Immature natural killer cell (primary cell): ENCODE measurements around the gene SMIM13. TPM values are rescaled to one million over a fixed set of nuclear protein-coding genes. Genes with fewer than 3 reads are reported as not detected.
A peak's percentile ranks its signal among the peaks of the same experiment; 100 is the strongest.

Experiments used
- DNase-seq, 3 donors: peaks; one replicate each; pipeline ENCODE4 v3.0.0; 2022; ENCODE audit warnings: mixed read lengths in 1 of 3
- H3K27ac Mint-ChIP-seq, 6 donors: one replicate each; pipeline ENCODE4 v1.8.0; 2020; ENCODE audit warnings: mixed read lengths in 6 of 6, mild to moderate bottlenecking in 5 of 6, inconsistent platforms in 4 of 6, moderate library complexity in 3 of 6
- H3K27me3 Mint-ChIP-seq, 3 donors: one replicate each; pipeline ENCODE4 v1.8.0; 2020 to 2021; ENCODE audit warnings: low read depth in 3 of 3, mild to moderate bottlenecking in 3 of 3, mixed read lengths in 3 of 3, moderate library complexity in 3 of 3, inconsistent platforms in 1 of 3
- H3K36me3 Mint-ChIP-seq, 3 donors: one replicate each; pipeline ENCODE4 v1.8.0; 2020; ENCODE audit warnings: mixed read lengths in 3 of 3, inconsistent platforms in 2 of 3, mild to moderate bottlenecking in 2 of 3
- H3K4me1 Mint-ChIP-seq, 2 donors: one replicate each; pipeline ENCODE4 v1.8.0; 2020; ENCODE audit warnings: inconsistent platforms in 2 of 2, mild to moderate bottlenecking in 2 of 2, mixed read lengths in 2 of 2, moderate library complexity in 1 of 2
- H3K4me3 Mint-ChIP-seq, 5 donors: one replicate each; pipeline ENCODE4 v1.8.0; 2020; ENCODE audit warnings: mild to moderate bottlenecking in 5 of 5, mixed read lengths in 5 of 5, inconsistent platforms in 3 of 5, moderate library complexity in 3 of 5
- H3K9me3 Mint-ChIP-seq, 6 donors: one replicate each; pipeline ENCODE4 v1.8.0; 2020; ENCODE audit warnings: mild to moderate bottlenecking in 6 of 6, mixed read lengths in 6 of 6, inconsistent platforms in 4 of 6, moderate library complexity in 3 of 6
- polyA plus RNA-seq, 3 donors: library from polyadenylated mRNA; unstranded; fragments of 300-500 nt; fragmentation: Illumina TruSeq; gene quantifications; one replicate each; pipeline ENCODE4 v1.2.3, GENCODE V29; 2021

SMIM13 gene
- polyA plus RNA-seq, 3 donors from 2014 or later, result 2.7 to 4.6 (median 4.0) TPM

- Mint-ChIP-seq H3K27ac (peak overlapping the region; percentile 89 to 98 (median 96)), H3K4me3 (peak overlapping the region; percentile 92 to 98 (median 97)), H3K9me3 (no peaks in the 10 kb centered on the region), H3K27me3 (peaks cover 9 to 10% (median 10%) of the 10 kb centered on the region in 3 donors), H3K4me1 (peaks cover 27 to 34% of the 10 kb centered on the region in 2 donors), H3K36me3 (no peaks in the 10 kb centered on the region)
- DNase-seq, result no peak
Observed at GRCh38 chr6:11092668-11093375, 812 bp upstream of the SMIM13 start.

- peaks cover 28 to 34% of the 10 kb centered on the region in 2 donors for H3K4me1 Mint-ChIP-seq
- no peaks in the 10 kb centered on the region for H3K36me3 Mint-ChIP-seq
- H3K27ac Mint-ChIP-seq, result peak overlapping the region; percentile 89 to 98 (median 96)
- no peaks in the 10 kb centered on the region for H3K9me3 Mint-ChIP-seq
- DNase-seq, result no peak
- peak overlapping the region; percentile 92 to 98 (median 97) for H3K4me3 Mint-ChIP-seq
- H3K27me3 Mint-ChIP-seq, result peaks cover 6 to 10% (median 10%) of the 10 kb centered on the region in 3 donors
Observed at GRCh38 chr6:11093376-11093625, 333 bp upstream of the SMIM13 start.

DNA sequence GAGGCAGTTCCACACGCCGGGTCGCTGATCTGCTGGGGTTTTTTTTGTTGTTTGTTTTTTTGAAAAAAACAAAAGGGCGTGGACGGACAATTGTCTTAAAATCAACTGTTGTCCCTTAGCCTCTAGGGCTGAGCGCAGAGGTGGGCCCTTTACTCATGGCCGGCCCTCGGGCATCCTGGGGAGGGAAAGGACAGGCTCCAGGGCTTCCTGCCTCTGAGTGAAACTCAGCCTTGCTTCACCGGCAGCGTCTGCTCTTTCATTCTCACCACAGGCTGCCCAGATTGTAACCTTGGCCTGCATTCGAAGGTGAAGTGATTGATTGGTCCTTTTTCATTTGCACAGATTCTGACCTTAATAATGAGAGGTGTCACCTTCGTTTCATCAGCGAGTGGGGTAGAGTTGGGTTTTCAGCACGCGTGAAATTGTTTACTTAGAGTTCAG is 797 bp downstream of the SMIM13 start:
- Mint-ChIP-seq H3K36me3 (peaks cover 0 to under 1% (median 0%) of the 10 kb centered on the region in 3 donors), H3K4me3 (peak overlapping the region; percentile 93 to 98 (median 94)), H3K27ac (peak overlapping the region; percentile 89 to 97 (median 92)), H3K27me3 (peaks cover 5 to 10% (median 6%) of the 10 kb centered on the region in 3 donors), H3K9me3 (no peaks in the 10 kb centered on the region), H3K4me1 (peaks cover 28 to 34% of the 10 kb centered on the region in 2 donors)
- DNase-seq, result no peak

DNA sequence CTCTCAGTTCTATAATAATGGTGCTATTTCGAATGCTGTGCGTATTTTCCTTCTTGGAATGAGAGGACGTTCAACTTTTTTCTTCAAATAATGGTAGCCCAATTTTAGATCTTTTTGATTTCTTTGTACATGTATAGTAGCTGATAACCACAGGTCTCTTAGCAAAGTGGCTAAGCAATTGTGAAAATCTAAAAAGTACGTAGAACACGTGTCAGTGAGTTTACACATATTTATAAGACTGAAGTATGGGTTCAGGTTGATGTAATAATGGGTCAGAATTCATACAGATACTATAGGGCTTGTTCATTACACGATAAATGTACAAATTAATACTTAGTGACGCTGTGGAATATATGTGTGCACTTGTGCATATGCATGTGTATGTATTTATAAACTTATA is 1.3 kb downstream of the SMIM13 start:
- peak overlapping the region; percentile 93 to 98 (median 94) for H3K4me3 Mint-ChIP-seq
- H3K27ac Mint-ChIP-seq, result peak overlapping the region; percentile 89 to 97 (median 92)
- no peak for DNase-seq
- peaks cover 5 to 10% (median 6%) of the 10 kb centered on the region in 3 donors for H3K27me3 Mint-ChIP-seq
- H3K4me1 Mint-ChIP-seq, result peaks cover 28 to 34% of the 10 kb centered on the region in 2 donors
- H3K9me3 Mint-ChIP-seq, result no peaks in the 10 kb centered on the region
- H3K36me3 Mint-ChIP-seq, result peaks cover 0 to 5% (median 0%) of the 10 kb centered on the region in 3 donors

GRCh38 chr6:11096109-11096508 is 2.5 kb downstream of the SMIM13 start:
- Mint-ChIP-seq H3K27me3 (peaks cover 3 to 10% (median 4%) of the 10 kb centered on the region in 3 donors), H3K36me3 (peaks cover 0 to 15% (median 0%) of the 10 kb centered on the region in 3 donors), H3K4me3 (no peak overlapping the region), H3K4me1 (peaks cover 28 to 42% of the 10 kb centered on the region in 2 donors), H3K27ac (peak overlapping the region in 1 of 6 donors; percentile 42), H3K9me3 (no peaks in the 10 kb centered on the region)
- DNase-seq, result no peak

DNA sequence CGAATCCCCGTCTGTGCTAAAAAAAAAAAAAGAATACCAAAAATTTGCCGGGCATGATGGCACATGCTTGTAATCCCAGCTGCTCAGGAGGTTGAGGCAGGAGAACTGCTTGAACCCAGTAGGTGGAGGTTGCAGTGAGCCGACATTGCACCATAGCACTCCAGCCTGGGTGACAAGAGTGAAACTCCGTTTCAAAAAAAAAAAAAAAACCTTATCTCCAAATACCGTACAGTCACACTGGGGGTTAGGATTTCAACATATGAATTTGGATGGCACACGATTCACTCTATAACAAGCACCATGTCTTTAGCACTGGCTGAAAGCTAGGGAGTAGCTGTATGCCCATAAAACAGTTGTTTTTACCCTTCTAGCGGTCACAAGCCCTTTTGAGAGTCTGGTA is 3.8 kb downstream of the SMIM13 start:
- DNase-seq, result no peak
- Mint-ChIP-seq H3K9me3 (no peaks in the 10 kb centered on the region), H3K4me3 (no peak overlapping the region), H3K36me3 (peaks cover 0 to 17% (median 0%) of the 10 kb centered on the region in 3 donors), H3K27ac (no peak overlapping the region), H3K27me3 (peaks cover 3 to 10% (median 3%) of the 10 kb centered on the region in 3 donors), H3K4me1 (peaks cover 30 to 44% of the 10 kb centered on the region in 2 donors)

DNA sequence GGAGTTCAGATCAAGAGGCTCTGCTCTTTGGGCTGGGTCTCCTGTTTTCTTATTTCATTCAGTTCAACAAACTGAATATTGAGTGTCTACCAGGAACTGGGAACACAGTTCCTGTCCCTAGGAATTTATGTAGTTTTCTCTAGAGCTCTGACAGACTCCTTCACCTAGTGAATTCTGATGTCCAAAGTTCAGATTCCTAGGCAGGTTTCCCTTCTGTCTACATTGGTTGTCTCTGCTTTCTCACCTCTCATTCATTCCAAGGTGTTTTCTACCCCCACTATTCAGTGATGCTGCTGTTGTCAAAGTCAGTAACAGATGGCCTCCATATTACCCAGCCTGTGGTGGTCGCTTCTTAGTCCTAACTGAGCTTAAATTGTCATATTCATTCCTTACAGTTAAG is 4.4 kb downstream of the SMIM13 start:
- DNase-seq, result no peak
- no peak overlapping the region for H3K4me3 Mint-ChIP-seq
- H3K27me3 Mint-ChIP-seq, result peaks cover 3 to 9% (median 3%) of the 10 kb centered on the region in 3 donors
- no peaks in the 10 kb centered on the region for H3K9me3 Mint-ChIP-seq
- peaks cover 0 to 17% (median 0%) of the 10 kb centered on the region in 3 donors for H3K36me3 Mint-ChIP-seq
- H3K4me1 Mint-ChIP-seq, result peaks cover 26 to 44% of the 10 kb centered on the region in 2 donors
- no peak overlapping the region for H3K27ac Mint-ChIP-seq

- DNase-seq, result no peak
Observed at GRCh38 chr6:11101417-11101816, 7.8 kb downstream of the SMIM13 start.

GRCh38 chr6:11103065-11103464 is 9.4 kb downstream of the SMIM13 start:
- Mint-ChIP-seq H3K27ac (no peak overlapping the region), H3K27me3 (peaks cover 0 to 1% (median 0%) of the 10 kb centered on the region in 3 donors), H3K36me3 (peaks cover 0 to 20% (median 0%) of the 10 kb centered on the region in 3 donors), H3K4me1 (peaks cover 2 to 54% of the 10 kb centered on the region in 2 donors), H3K9me3 (no peaks in the 10 kb centered on the region), H3K4me3 (no peak overlapping the region)
- no peak for DNase-seq

More at GRCh38 chr6:11101417-11101816, 7.8 kb downstream of the SMIM13 start:
- Mint-ChIP-seq H3K27me3 (peaks cover 0 to 1% (median 0%) of the 10 kb centered on the region in 3 donors), H3K4me3 (no peak overlapping the region), H3K27ac (no peak overlapping the region), H3K9me3 (no peaks in the 10 kb centered on the region), H3K4me1 (peaks cover 4 to 38% of the 10 kb centered on the region in 2 donors), H3K36me3 (peaks cover 0 to 20% (median 0%) of the 10 kb centered on the region in 3 donors)

GRCh38 chr6:11108726-11109125 is 15.1 kb downstream of the SMIM13 start:
- Mint-ChIP-seq H3K36me3 (peaks cover 0 to 3% (median 0%) of the 10 kb centered on the region in 3 donors), H3K4me3 (no peak overlapping the region), H3K27ac (no peak overlapping the region), H3K4me1 (peaks cover 25 to 69% of the 10 kb centered on the region in 2 donors), H3K9me3 (no peaks in the 10 kb centered on the region), H3K27me3 (no peaks in the 10 kb centered on the region)
- DNase-seq, result no peak

- peaks cover 26 to 52% of the 10 kb centered on the region in 2 donors for H3K4me1 Mint-ChIP-seq
- H3K9me3 Mint-ChIP-seq, result no peaks in the 10 kb centered on the region
- no peaks in the 10 kb centered on the region for H3K36me3 Mint-ChIP-seq
- peak within 1 kb of the TSS in 2 of 6 donors; percentile 22 to 70 for H3K27ac Mint-ChIP-seq
- H3K4me3 Mint-ChIP-seq, result peak within 1 kb of the TSS; percentile 31 to 65 (median 33)
- H3K27me3 Mint-ChIP-seq, result peaks cover 0 to 2% (median 0%) of the 10 kb centered on the region in 3 donors
- DNase-seq, result no peak
Observed at GRCh38 chr6:11110921-11111768, 17.5 kb downstream of the SMIM13 start, which contains the start of gene ERVFRD-1. TSS of gene ERVFRD-1 (minus strand) at chr6:11111725. CDS start at chr6:11105310, 6,415 bp downstream.

DNA sequence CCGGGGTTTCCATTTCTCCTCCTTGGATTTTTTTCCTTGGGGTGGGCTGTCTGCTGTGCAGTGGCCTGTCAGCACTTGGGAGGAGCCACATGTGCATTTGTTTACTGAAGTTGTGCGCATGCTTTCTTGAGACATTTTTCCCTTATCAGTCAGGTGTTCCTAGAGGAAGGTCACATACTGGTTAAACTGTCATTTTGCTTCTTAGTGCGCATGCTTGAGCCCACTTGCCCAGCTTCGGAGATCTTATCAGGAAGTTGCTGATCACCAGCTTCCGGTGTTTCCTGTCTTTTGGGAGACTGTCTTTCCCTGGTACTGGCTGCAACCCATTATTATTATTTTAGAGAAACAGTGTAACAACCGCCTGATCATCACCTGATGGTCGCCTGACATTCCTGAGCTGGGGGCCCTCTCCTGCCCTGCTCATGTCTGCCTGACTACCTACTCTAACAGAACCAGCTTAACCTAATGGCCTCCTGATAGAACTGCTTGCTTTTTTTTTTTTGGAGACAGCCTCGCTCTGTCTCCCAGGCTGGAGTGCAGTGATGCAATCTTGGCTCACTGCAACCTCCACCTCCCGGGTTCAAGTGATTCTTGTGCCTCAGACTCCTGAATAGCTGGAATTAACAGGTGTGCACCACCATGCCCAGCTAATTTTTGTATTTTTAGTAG is 18.3 kb downstream of the SMIM13 start:
- peaks cover 0 to 2% (median 0%) of the 10 kb centered on the region in 3 donors for H3K27me3 Mint-ChIP-seq
- no peak for DNase-seq
- H3K4me1 Mint-ChIP-seq, result peaks cover 29 to 53% of the 10 kb centered on the region in 2 donors
- H3K4me3 Mint-ChIP-seq, result peak overlapping the region; percentile 31 to 65 (median 33)
- H3K27ac Mint-ChIP-seq, result peak overlapping the region in 2 of 6 donors; percentile 22 to 27
- H3K36me3 Mint-ChIP-seq, result no peaks in the 10 kb centered on the region
- H3K9me3 Mint-ChIP-seq, result no peaks in the 10 kb centered on the region

GRCh38 chr6:11113038-11113437 is 19.4 kb downstream of the SMIM13 start:
- H3K36me3 Mint-ChIP-seq, result no peaks in the 10 kb centered on the region
- H3K4me1 Mint-ChIP-seq, result peaks cover 29 to 43% of the 10 kb centered on the region in 2 donors
- H3K4me3 Mint-ChIP-seq, result no peak overlapping the region
- no peak overlapping the region for H3K27ac Mint-ChIP-seq
- DNase-seq, result no peak
- H3K27me3 Mint-ChIP-seq, result peaks cover 0 to 2% (median 0%) of the 10 kb centered on the region in 3 donors
- H3K9me3 Mint-ChIP-seq, result no peaks in the 10 kb centered on the region
